Immature natural killer cell (primary cell): ENCODE data around the gene ABTB1. TPM values are rescaled to one million over a fixed set of nuclear protein-coding genes. Genes with fewer than 3 reads are reported as not detected.

Source experiments
- DNase-seq, 3 donors: peaks; one replicate each; pipeline ENCODE4 v3.0.0; 2022; ENCODE audit warnings: mixed read lengths in 1 of 3
- H3K27ac Mint-ChIP-seq, 6 donors: one replicate each; pipeline ENCODE4 v1.8.0; 2020; ENCODE audit warnings: mixed read lengths in 6 of 6, mild to moderate bottlenecking in 5 of 6, inconsistent platforms in 4 of 6, moderate library complexity in 3 of 6
- H3K27me3 Mint-ChIP-seq, 3 donors: one replicate each; pipeline ENCODE4 v1.8.0; 2020 to 2021; ENCODE audit warnings: low read depth in 3 of 3, mild to moderate bottlenecking in 3 of 3, mixed read lengths in 3 of 3, moderate library complexity in 3 of 3, inconsistent platforms in 1 of 3
- H3K36me3 Mint-ChIP-seq, 3 donors: one replicate each; pipeline ENCODE4 v1.8.0; 2020; ENCODE audit warnings: mixed read lengths in 3 of 3, inconsistent platforms in 2 of 3, mild to moderate bottlenecking in 2 of 3
- H3K4me1 Mint-ChIP-seq, 2 donors: one replicate each; pipeline ENCODE4 v1.8.0; 2020; ENCODE audit warnings: inconsistent platforms in 2 of 2, mild to moderate bottlenecking in 2 of 2, mixed read lengths in 2 of 2, moderate library complexity in 1 of 2
- H3K4me3 Mint-ChIP-seq, 5 donors: one replicate each; pipeline ENCODE4 v1.8.0; 2020; ENCODE audit warnings: mild to moderate bottlenecking in 5 of 5, mixed read lengths in 5 of 5, inconsistent platforms in 3 of 5, moderate library complexity in 3 of 5
- H3K9me3 Mint-ChIP-seq, 6 donors: one replicate each; pipeline ENCODE4 v1.8.0; 2020; ENCODE audit warnings: mild to moderate bottlenecking in 6 of 6, mixed read lengths in 6 of 6, inconsistent platforms in 4 of 6, moderate library complexity in 3 of 6
- polyA plus RNA-seq, 3 donors: library from polyadenylated mRNA; unstranded; fragments of 300-500 nt; fragmentation: Illumina TruSeq; gene quantifications; one replicate each; pipeline ENCODE4 v1.2.3, GENCODE V29; 2021

Gene ABTB1
- polyA plus RNA-seq = 100 to 1,000 TPM in 1 of 3 donors, 10 to 100 TPM in 2; 71.9 to 141 (median 83.7) TPM

DNA sequence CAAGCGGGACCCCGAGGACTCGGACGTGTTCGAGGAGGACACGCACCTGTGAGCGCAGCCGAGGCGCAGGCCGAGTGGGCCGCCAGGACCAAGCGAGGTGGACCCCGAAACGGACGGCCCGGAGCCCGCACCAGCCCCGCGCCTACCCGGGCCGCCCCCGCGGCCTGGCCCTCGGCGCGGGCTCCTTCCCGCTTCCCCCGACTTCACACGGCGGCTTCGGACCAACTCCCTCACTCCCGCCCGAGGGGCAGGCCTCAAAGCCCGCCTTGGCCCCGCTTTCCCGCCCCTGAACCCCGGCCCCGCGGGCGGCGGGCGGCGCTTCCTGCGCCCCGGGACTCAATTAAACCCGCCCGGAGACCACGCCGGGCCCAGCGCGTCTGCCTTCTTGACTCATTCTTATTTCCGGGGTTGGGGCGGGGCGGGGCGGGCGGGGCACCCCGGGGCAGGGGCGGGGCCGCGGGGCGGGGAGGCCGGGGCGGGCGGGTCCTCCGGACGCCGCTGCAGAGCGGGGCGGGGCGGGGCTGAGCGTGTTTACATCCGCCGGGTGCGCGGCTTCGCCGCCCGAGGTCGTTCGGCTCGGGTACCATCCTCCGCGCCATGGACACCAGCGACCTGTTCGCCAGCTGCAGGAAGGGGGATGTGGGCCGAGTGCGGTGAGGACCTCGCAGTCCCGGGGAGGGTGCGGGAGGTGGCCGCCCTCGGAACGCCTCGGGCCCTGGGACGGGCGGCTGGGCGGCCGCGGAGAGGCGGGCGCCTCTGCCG is at the start of gene ABTB1:
Gene ABTB1 (plus strand): TSS at position 524 of the 762 bp plus-strand sequence. CDS start 74 bp downstream, at position 598.
- Mint-ChIP-seq H3K9me3 (no peaks in the 10 kb centered on the region), H3K4me3 (peak within 1 kb of the TSS; percentile 87 to 92 (median 89)), H3K4me1 (peaks cover 29 to 30% of the 10 kb centered on the region in 2 donors), H3K27ac (peak within 1 kb of the TSS; percentile 83 to 94 (median 92)), H3K36me3 (peaks cover 0 to 2% (median 0%) of the 10 kb centered on the region in 3 donors), H3K27me3 (peaks cover 0 to 2% (median 2%) of the 10 kb centered on the region in 3 donors)
- peak; percentile 81 to 86 (median 85) for DNase-seq

GRCh38 chr3:127624063-127624462 is 48.7 kb upstream of the ABTB1 start:
- Mint-ChIP-seq H3K36me3 (peaks cover 5 to 16% (median 12%) of the 10 kb centered on the region in 3 donors), H3K27ac (no peak overlapping the region), H3K4me3 (no peak overlapping the region), H3K27me3 (peaks cover 4 to 15% (median 7%) of the 10 kb centered on the region in 3 donors), H3K4me1 (peaks cover 24 to 33% of the 10 kb centered on the region in 2 donors), H3K9me3 (no peaks in the 10 kb centered on the region)
- DNase-seq = no peak

DNA sequence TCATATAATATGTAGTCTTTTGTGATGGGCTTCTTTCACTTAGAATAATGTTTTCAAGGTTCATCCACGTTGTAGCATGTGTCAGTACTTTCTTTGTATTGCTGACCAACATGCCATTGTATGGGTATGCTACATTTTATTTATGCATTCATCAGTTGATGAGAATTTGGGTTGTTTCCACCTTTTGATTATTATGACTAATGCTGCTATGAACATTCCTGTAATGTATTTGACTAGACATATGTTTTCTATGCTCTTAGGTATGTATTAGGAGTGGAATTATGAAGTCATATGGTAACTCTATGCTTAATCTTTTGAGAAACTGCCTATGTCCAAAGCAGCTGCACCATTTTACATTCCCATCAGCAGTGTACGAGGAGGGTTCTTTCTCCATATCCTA is 46.9 kb upstream of the ABTB1 start:
- Mint-ChIP-seq H3K27me3 (peaks cover 13 to 22% (median 16%) of the 10 kb centered on the region in 3 donors), H3K4me1 (peaks cover 38 to 48% of the 10 kb centered on the region in 2 donors), H3K4me3 (peak overlapping the region in 2 of 5 donors; percentile 9 to 21), H3K27ac (peak overlapping the region in 3 of 6 donors; percentile 9 to 49 (median 41)), H3K36me3 (peaks cover 0 to 9% (median 6%) of the 10 kb centered on the region in 3 donors), H3K9me3 (no peaks in the 10 kb centered on the region)
- no peak for DNase-seq

GRCh38 chr3:127628426-127628787 is 44.3 kb upstream of the ABTB1 start:
- peak overlapping the region in 5 of 6 donors; percentile 17 to 82 (median 69) for H3K27ac Mint-ChIP-seq
- DNase-seq = no peak
- peak overlapping the region; percentile 78 to 90 (median 84) for H3K4me3 Mint-ChIP-seq
- H3K27me3 Mint-ChIP-seq = peaks cover 13 to 21% (median 18%) of the 10 kb centered on the region in 3 donors
- no peaks in the 10 kb centered on the region for H3K36me3 Mint-ChIP-seq
- H3K4me1 Mint-ChIP-seq = peaks cover 45 to 56% of the 10 kb centered on the region in 2 donors
- H3K9me3 Mint-ChIP-seq = no peaks in the 10 kb centered on the region

DNA sequence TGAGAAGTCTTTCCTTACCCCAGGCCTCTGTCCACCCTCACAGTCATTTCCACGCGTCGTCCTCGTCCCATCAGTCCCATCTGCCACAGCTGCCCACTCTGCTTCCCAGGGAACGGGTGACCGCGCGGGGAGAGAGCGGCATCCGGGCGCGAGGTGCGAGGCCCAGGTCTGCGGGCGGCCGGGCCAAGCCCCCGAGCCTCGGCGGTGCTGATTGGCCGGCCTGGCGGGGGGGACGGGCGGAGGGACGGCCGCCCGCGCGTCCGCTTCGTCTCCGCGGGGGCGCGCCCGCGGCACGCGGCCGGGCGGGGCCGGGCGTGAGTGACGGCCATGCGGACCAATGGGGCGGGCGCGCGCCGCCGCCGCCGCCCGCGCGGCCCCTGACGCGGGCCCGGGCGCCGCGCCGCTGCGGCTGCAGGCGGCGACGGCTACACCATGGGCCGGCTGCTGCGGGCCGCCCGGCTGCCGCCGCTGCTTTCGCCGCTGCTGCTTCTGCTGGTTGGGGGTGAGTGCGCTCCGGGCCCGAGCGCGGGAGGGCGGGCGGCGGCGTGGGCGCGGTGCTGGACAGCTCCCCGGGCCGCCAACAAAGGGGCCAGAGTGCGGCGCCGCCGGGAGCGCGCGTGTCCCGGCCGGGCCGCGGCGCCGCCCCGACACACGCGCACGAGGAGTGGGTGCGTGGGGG is 43.8 kb upstream of the ABTB1 start, which contains the start of gene PODXL2:
Gene PODXL2 (plus strand): TSS at position 398 of the 679 bp plus-strand sequence. CDS start 35 bp downstream, at position 433.
- Mint-ChIP-seq H3K4me3 (peak within 1 kb of the TSS; percentile 88 to 90 (median 88)), H3K27me3 (peaks cover 13 to 21% (median 20%) of the 10 kb centered on the region in 3 donors), H3K9me3 (peaks cover 0 to 2% (median 0%) of the 10 kb centered on the region in 6 donors), H3K36me3 (no peaks in the 10 kb centered on the region), H3K27ac (peak within 1 kb of the TSS in 5 of 6 donors; percentile 62 to 89 (median 84)), H3K4me1 (peaks cover 45 to 56% of the 10 kb centered on the region in 2 donors)
- DNase-seq = peak; percentile 61 to 62 (median 62)

DNA sequence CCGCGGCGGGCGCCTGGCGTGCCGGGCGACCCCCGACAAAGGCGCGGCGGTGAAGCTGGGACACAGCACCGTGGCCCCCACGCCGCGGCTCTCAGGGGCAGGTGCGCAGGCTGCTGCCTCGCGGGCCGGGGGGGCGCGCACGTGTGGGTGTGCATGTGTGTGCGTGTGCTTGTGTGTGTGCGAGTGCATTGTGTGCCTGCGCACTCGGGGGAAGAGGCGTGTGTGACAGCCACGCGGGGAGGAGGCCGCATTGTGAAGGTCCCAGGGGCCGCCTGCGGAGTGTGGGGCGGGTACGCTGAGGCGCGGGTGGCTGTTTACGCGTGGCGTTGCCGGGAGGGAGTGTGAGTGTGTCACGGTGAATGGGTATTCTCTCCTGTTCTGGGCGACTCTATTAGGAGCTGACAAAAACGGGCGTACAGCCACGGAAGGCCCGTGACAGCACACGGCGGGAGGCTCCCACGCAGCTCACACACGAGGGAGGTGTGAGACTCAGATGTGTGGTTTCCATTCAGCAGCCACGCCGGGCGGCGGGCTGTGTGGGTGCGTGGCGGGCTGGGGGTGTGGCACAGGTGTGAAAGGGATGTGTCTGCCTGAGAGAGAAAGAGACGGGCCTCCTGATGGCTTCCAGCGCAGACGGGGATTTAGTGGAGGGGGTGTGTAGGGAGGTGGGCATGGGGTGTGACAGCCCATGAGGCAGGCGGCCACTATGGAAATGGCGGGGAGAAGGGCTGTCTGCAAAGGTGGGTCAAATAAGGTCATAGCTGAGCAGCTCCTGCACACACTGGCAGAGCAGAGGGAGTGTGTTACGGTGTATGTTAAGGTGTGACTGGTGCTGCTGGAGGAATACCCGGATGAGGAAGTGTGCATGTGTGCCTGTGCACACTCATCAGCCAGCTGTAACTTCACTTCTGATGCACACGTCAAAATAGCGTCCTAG is 43.0 kb upstream of the ABTB1 start:
- Mint-ChIP-seq H3K36me3 (no peaks in the 10 kb centered on the region), H3K4me1 (peaks cover 45 to 56% of the 10 kb centered on the region in 2 donors), H3K9me3 (peaks cover 0 to 2% (median 0%) of the 10 kb centered on the region in 6 donors), H3K4me3 (peak overlapping the region; percentile 81 to 90 (median 88)), H3K27me3 (peaks cover 13 to 21% (median 20%) of the 10 kb centered on the region in 3 donors), H3K27ac (peak overlapping the region in 5 of 6 donors; percentile 62 to 89 (median 84))
- peak; percentile 71 to 78 (median 72) for DNase-seq

GRCh38 chr3:127630811-127631714 is 41.7 kb upstream of the ABTB1 start:
- H3K9me3 Mint-ChIP-seq = peaks cover 0 to 2% (median 0%) of the 10 kb centered on the region in 6 donors
- DNase-seq = no peak
- H3K4me3 Mint-ChIP-seq = peak overlapping the region; percentile 42 to 84 (median 58)
- peaks cover 0 to 3% (median 0%) of the 10 kb centered on the region in 3 donors for H3K36me3 Mint-ChIP-seq
- H3K27ac Mint-ChIP-seq = peak overlapping the region in 1 of 6 donors; percentile 84
- peaks cover 43 to 54% of the 10 kb centered on the region in 2 donors for H3K4me1 Mint-ChIP-seq
- peaks cover 13 to 21% (median 20%) of the 10 kb centered on the region in 3 donors for H3K27me3 Mint-ChIP-seq

DNA sequence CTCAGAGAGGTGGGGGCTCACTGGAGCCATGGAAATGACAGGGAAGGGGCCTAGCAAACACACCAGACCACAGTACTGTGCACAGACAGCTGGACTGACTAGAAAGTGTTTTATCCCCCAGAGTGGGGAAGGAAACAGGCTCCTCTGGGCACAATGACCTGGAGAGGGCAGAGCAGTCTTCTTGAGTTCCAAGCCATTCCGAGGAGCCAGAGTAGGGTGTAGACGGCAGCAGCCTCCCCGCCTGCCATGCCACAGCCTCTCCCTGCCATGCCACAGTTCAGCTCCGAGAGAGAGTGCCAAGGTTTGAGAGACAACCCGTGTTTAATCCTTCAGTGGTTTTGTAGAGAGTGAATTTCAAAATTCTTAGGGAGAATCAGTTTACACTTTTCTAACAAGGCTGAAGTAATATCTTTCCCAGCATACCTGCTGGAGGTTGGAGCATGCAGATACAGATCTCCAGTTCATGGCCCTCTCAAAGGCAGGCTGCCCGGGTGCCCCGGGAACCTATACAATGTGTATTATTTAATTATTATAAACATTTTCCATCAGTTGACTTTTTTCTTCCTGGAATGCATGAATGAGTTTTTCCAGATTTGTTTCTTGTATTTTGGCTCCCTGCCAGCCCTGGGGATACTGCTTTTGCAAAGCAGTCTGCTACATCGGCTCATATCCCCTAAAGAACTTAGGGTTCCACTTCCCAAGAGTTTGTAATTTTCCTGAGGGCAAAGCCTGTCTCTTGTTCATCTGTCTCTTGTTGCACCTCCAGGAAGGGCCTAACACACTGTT is 40.5 kb upstream of the ABTB1 start:
- no peak for DNase-seq
- peaks cover 0 to 2% (median 0%) of the 10 kb centered on the region in 6 donors for H3K9me3 Mint-ChIP-seq
- peaks cover 35 to 47% of the 10 kb centered on the region in 2 donors for H3K4me1 Mint-ChIP-seq
- peaks cover 0 to 4% (median 0%) of the 10 kb centered on the region in 3 donors for H3K36me3 Mint-ChIP-seq
- peak overlapping the region in 1 of 6 donors; percentile 84 for H3K27ac Mint-ChIP-seq
- peaks cover 14 to 20% (median 17%) of the 10 kb centered on the region in 3 donors for H3K27me3 Mint-ChIP-seq
- no peak overlapping the region for H3K4me3 Mint-ChIP-seq

GRCh38 chr3:127634653-127635052 is 38.1 kb upstream of the ABTB1 start:
- DNase-seq = no peak
- no peak overlapping the region for H3K27ac Mint-ChIP-seq
- H3K36me3 Mint-ChIP-seq = peaks cover 0 to 4% (median 0%) of the 10 kb centered on the region in 3 donors
- H3K4me1 Mint-ChIP-seq = peaks cover 40% of the 10 kb centered on the region in 2 donors
- H3K4me3 Mint-ChIP-seq = no peak overlapping the region
- peaks cover 8 to 13% (median 9%) of the 10 kb centered on the region in 3 donors for H3K27me3 Mint-ChIP-seq
- peaks cover 0 to 2% (median 0%) of the 10 kb centered on the region in 6 donors for H3K9me3 Mint-ChIP-seq

DNA sequence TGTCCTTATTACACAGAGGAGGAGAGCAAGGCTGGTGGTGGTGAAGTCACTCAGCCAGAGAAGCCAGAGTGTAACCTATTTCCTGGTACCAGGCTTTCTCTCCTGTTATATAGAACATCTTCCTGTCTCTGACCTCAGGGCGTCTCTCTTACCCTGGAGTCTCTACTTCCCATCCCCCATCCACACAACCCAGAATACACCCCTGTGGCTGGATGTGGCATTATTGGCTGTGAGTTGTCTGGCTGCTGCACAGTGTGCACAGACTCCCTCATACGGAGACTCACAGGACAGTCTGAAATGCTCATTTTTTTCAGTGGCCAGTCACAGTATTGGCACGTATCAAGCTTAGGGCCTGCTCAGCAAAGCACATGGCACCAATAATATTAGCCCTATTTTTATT is 35.2 kb upstream of the ABTB1 start:
- Mint-ChIP-seq H3K9me3 (peaks cover 0 to 2% (median 0%) of the 10 kb centered on the region in 6 donors), H3K27me3 (peaks cover 2 to 4% (median 3%) of the 10 kb centered on the region in 3 donors)
- DNase-seq = peak; percentile 57 to 63 (median 59)

DNA sequence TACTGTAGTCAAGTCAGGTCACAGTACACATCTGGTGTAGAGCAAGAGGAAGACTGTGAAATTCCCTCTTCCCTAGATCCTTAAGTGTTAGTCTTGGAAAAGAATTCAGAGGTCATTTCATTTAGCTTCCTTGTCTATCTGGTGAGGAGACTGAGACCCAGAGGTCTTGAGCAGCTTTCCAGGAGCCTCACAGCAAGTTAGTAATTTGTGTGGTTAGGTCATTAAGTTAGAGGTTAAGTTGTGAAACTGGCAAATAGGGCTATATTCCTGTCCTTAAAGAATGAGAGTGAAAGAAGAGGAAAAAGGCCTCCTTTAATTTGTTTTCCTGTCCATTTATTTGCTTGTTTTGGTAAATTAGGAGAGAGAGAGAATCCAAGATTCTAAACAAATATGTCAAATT is 34.8 kb upstream of the ABTB1 start:
- Mint-ChIP-seq H3K27me3 (peaks cover 2 to 4% (median 3%) of the 10 kb centered on the region in 3 donors), H3K4me1 (peaks cover 19 to 21% of the 10 kb centered on the region in 2 donors), H3K27ac (peak overlapping the region; percentile 43 to 69 (median 54)), H3K36me3 (peaks cover 0 to 4% (median 0%) of the 10 kb centered on the region in 3 donors), H3K4me3 (peak overlapping the region in 2 of 5 donors; percentile 8 to 38), H3K9me3 (peaks cover 0 to 2% (median 0%) of the 10 kb centered on the region in 6 donors)
- no peak for DNase-seq

More for the DNA sequence above, 35.2 kb upstream of the ABTB1 start:
- peak overlapping the region in 3 of 5 donors; percentile 8 to 74 (median 38) for H3K4me3 Mint-ChIP-seq
- peaks cover 0 to 4% (median 0%) of the 10 kb centered on the region in 3 donors for H3K36me3 Mint-ChIP-seq
- H3K4me1 Mint-ChIP-seq = peaks cover 19 to 21% of the 10 kb centered on the region in 2 donors
- H3K27ac Mint-ChIP-seq = peak overlapping the region; percentile 9 to 80 (median 44)
